ENCODE results near the gene VEPH1. TPM values are rescaled to one million over a fixed set of nuclear protein-coding genes. Genes with fewer than 3 reads are reported as not detected.

Gene VEPH1
- polyA plus RNA-seq, 1 of the 3 experiments (the other 2 are of a cell fraction), result 6.0 TPM

- no peaks in the 10 kb centered on the region for H4K20me1 ChIP-seq (ENCODE audit: insufficient read depth)
- H3K27ac ChIP-seq (ENCODE audit: low read depth in 2 of 2, low read length in 1 of 2), result no peak overlapping the region
- H2AFZ ChIP-seq (ENCODE audit: low read depth), result no peak overlapping the region
- WGBS (ENCODE audit: low lambda C conversion rate), result 89% methylated on average over 3 of the region's 3 CpGs
- no peaks in the 10 kb centered on the region for H3K9me3 ChIP-seq
- no peaks in the 10 kb centered on the region for H3K36me3 ChIP-seq (replicated peaks in 1 of 2; ENCODE audit: control insufficient read depth in 1 of 2, insufficient read depth in 2 of 2, low read length in 1 of 2)
- no peaks in the 10 kb centered on the region for H3K79me2 ChIP-seq (ENCODE audit: insufficient read depth)
- ChIA-PET CTCF (no interaction called here), POLR2A (no interaction called here)
- peaks cover 2 to 20% of the 10 kb centered on the region in 2 experiments; a peak in 3 of 4 replicates for H3K4me1 ChIP-seq (ENCODE audit: control insufficient read depth in 1 of 2, insufficient read depth in 2 of 2, low read depth in 1 of 2, low read length in 1 of 2)
- peaks cover 7% of the 10 kb centered on the region for H3F3A ChIP-seq (replicated peaks; ENCODE audit: insufficient read depth)
- H3K9me2 ChIP-seq, result no peaks in the 10 kb centered on the region
- H3K4me3 ChIP-seq (ENCODE audit: low read depth in 2 of 2, low read length in 1 of 2), result no peak overlapping the region
- no peak for TF ChIP-seq YY1 (IDR thresholded peaks at IDR 0.05; ENCODE audit: low read depth)
- TF ChIP-seq NRF1 (IDR thresholded peaks at IDR 0.05; ENCODE audit: low read depth, low read length), result no peak
- no peak for TF ChIP-seq IRF3 (IDR thresholded peaks at IDR 0.05; ENCODE audit: low read depth, low read length)
- no peak for TF ChIP-seq EZH2phosphoT487 (IDR thresholded peaks at IDR 0.05; ENCODE audit: borderline replicate concordance, low read depth)
- TF ChIP-seq ZBTB33 (IDR thresholded peaks at IDR 0.05; ENCODE audit: borderline replicate concordance, low read depth), result no peak
- no peak for TF ChIP-seq RFX5 (IDR thresholded peaks at IDR 0.05; ENCODE audit: low read length)
- TF ChIP-seq ELF1 (IDR thresholded peaks at IDR 0.05), result no peak
- TF ChIP-seq FOXM1 (IDR thresholded peaks at IDR 0.05; ENCODE audit: low read depth), result no peak
- TF ChIP-seq TCF12 (IDR thresholded peaks at IDR 0.05), result no peak
- TF ChIP-seq USF1 (IDR thresholded peaks at IDR 0.05; ENCODE audit: borderline replicate concordance, low read depth), result no peak
- no peak for TF ChIP-seq POLR2AphosphoS5 (IDR thresholded peaks at IDR 0.05; ENCODE audit: low read depth, low read length)
- no peak for TF ChIP-seq USF2 (IDR thresholded peaks at IDR 0.05; ENCODE audit: borderline replicate concordance, low read depth, low read length)
- TF ChIP-seq EP300 (IDR thresholded peaks at IDR 0.05; ENCODE audit: borderline replicate concordance in 1 of 2, low read depth in 1 of 2, low read length in 1 of 2), result no peak
- TF ChIP-seq MXI1 (IDR thresholded peaks at IDR 0.05; ENCODE audit: low read depth, low read length), result no peak
- no peak for TF ChIP-seq RAD21 (IDR thresholded peaks at IDR 0.05; ENCODE audit: low read length)
- no peak overlapping the region for H3K9ac ChIP-seq
- DNase-seq, result no peak
- no peaks in the 10 kb centered on the region for H3K27me3 ChIP-seq (ENCODE audit: insufficient read depth)
- no peak overlapping the region for H3K4me2 ChIP-seq
Observed at GRCh38 chr3:157387708-157388435, 115.3 kb downstream of the VEPH1 start.

Measured in SK-N-SH (cell line).